HG03139 (cell line): ENCODE measurements around the gene SPANXN3.
"Not testable (repeated sequence)": the region's sequence is repeated elsewhere in the genome, so short reads cannot be mapped to it uniquely, and the experiment has no call there.

Experiments used
- ATAC-seq: cut with Tn5 transposase; IDR thresholded peaks from one replicate; pipeline ENCODE4 v1.9.1; 2021; ENCODE audit not compliant: unreplicated experiment

Gene SPANXN3

DNA sequence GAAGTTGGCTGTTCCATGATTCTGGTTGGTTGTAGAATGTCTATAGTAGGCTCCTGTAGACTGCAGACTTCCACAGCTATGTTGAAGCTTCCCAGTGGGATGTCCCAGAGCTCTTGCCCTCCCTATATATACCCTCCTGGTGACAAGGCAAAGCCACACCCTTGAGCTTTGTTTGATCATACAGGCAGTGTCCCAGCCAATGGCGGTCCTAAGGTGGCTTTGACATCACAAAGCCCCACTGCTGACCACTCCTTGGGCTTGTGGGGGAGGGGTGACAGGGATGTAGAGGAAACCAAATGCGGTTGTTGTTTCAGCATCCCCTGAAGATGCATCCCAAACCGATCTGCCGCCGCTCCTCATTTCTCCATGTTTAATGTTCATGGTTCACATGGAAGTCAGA lies at the start of gene SPANXN3:
Gene SPANXN3, minus strand, starts transcription at position 101 of the 400 bp plus-strand sequence. Its CDS starts 84 bp downstream, at position 17.
- not testable (repeated sequence) for ATAC-seq

GRCh38 chrX:143536176-143536575 lies 18.9 kb upstream of the SPANXN3 start:
- no peak for ATAC-seq

DNA sequence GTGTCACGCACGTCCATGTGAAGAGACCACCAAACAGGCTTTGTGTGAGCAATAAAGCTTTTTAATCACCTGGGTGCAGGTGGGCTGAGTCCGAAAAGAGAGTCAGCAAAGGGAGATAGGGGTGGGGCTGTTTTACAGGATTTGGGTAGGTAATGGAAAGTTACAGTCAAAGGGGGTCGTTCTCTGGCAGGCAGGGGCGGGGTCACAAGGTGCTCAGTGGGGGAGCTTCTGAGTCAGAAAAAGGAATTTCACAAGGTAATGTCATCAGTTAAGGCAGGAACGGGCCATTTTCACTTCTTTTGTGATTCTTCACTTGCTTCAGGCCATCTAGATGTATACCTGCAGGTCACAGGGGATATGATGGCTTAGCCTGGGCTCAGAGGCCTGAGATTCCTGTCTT lies 15.1 kb downstream of the SPANXN3 start:
- not testable (repeated sequence) for ATAC-seq

DNA sequence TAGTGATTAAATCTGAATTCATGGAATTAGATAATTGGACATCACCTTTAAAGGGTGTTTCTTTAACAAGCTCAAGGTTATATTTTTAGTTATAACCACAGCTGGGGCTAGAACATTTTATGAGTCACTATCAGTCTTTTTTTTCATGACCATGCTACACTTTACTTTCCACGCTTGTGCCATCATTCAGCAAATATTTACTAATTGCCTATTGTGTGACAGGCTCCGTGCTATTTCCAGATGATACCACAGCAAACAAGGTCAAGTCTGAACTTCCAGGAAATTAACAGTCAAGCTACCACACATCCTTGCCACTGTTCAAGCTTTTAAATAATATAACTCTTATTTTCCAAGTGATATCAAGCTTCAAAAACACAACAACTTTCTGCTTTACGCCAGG lies 16.5 kb downstream of the SPANXN3 start:
- no peak for ATAC-seq

GRCh38 chrX:143486105-143486504 lies 31.2 kb downstream of the SPANXN3 start:
- ATAC-seq = no peak

GRCh38 chrX:143476751-143477150 lies 40.5 kb downstream of the SPANXN3 start:
- no peak for ATAC-seq

DNA sequence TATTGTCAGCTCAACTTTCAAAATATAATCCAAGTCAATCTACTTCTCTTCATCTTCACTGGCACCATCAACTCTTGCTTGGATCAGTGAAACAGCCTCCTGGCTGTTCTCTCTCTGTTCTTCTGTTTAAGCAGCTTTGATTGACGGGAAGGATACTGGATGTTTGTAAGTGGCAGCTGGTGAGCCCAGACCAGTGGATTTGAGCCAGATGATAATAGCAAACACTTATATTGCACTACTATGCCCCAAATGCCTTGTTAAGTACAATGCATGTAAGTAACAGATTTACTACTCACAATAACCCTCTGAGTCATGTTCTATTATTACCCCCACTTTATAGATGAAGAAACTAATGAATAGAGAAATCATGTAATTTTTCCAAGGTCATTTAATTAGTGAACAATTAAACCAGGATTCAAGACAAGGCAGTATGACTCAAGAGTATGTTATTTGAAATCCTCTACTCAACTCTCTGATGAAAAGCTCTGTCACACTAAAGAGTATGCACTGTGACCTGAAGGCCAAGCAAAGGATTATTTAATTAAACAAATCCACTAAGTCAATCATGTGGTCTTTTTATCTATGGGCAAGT lies 44.8 kb downstream of the SPANXN3 start:
- no peak for ATAC-seq

DNA sequence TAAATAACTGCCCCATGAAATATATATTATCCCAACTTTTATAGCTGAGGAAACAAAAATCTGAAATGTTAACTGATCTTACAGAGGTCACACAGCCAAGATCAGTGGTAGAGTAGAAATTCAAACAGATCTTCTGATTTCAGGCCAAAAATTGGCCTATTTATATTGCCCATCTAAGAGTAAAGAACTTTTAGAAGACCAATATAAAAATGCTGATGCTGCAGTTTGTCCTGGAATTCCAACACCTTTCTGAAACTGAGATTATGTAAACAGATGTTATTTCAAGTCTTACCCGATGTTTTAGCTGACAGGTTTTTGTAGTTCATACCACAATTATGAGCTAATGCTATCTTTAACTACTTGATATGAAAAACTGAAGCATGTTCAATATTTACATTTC lies 51.1 kb downstream of the SPANXN3 start:
- ATAC-seq = no peak

- no peak for ATAC-seq
Measured at GRCh38 chrX:143462696-143463095, 54.6 kb downstream of the SPANXN3 start.

DNA sequence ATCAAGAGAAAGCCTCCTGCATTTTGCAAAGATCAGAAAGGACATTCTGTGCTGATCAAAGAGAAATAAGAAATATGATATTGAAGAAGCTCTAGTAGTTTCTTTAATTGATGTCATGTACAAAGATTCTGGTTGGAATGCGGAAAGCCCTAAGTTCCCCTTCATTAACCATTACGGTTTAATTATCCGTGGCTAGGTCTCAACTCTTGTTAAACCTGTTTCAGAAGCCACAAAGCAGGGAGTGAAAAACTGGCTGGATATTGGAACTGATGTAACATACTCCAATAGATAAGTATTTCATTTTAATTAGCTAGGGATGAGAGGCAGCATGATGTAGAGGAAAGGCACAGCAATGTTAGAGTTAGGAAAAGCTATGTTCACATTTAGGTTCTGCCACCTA lies 55.7 kb downstream of the SPANXN3 start:
- ATAC-seq = no peak
